ENCODE results near the gene OTUD3.

OTUD3 gene

GRCh38 chr1:19884312-19884711, 2.1 kb downstream of the OTUD3 start:
- H3K27me3 ChIP-seq (replicated peaks; ENCODE audit: control insufficient read depth, insufficient read depth, low read length): no peaks in the 10 kb centered on the region
- TF ChIP-seq CTCF (IDR thresholded peaks at IDR 0.05; ENCODE audit: insufficient read depth, low read length, poor library complexity, severe bottlenecking): no peak
- no peak overlapping the region for H3K4me3 ChIP-seq (replicated peaks; ENCODE audit: low read depth, low read length)
- H3K36me3 ChIP-seq (ENCODE audit: control insufficient read depth, insufficient read depth, low read length): no peaks in the 10 kb centered on the region
- no peak for DNase-seq (ENCODE audit: extremely low read depth, insufficient read length)

- DNase-seq (ENCODE audit: extremely low read depth, insufficient read length): no peak
- 0 out of 2 replicates have a peak, but pooled peaks cover 1% of the 10 kb centered on the region for H3K36me3 ChIP-seq (ENCODE audit: control insufficient read depth, insufficient read depth, low read length)
- no peaks in the 10 kb centered on the region for H3K27me3 ChIP-seq (replicated peaks; ENCODE audit: control insufficient read depth, insufficient read depth, low read length)
- no peak overlapping the region for H3K4me3 ChIP-seq (replicated peaks; ENCODE audit: low read depth, low read length)
- TF ChIP-seq CTCF (IDR thresholded peaks at IDR 0.05; ENCODE audit: insufficient read depth, low read length, poor library complexity, severe bottlenecking): no peak
Measured at GRCh38 chr1:19885821-19886220, 3.6 kb downstream of the OTUD3 start.

GRCh38 chr1:19888112-19888511, 5.9 kb downstream of the OTUD3 start:
- no peak for DNase-seq (ENCODE audit: extremely low read depth, insufficient read length)
- no peaks in the 10 kb centered on the region for H3K27me3 ChIP-seq (replicated peaks; ENCODE audit: control insufficient read depth, insufficient read depth, low read length)
- H3K4me3 ChIP-seq (replicated peaks; ENCODE audit: low read depth, low read length): no peak overlapping the region
- TF ChIP-seq CTCF (IDR thresholded peaks at IDR 0.05; ENCODE audit: insufficient read depth, low read length, poor library complexity, severe bottlenecking): no peak
- peaks cover 4% of the 10 kb centered on the region; the same call in 1 of the 2 replicates for H3K36me3 ChIP-seq (ENCODE audit: control insufficient read depth, insufficient read depth, low read length)

GRCh38 chr1:19889656-19890055, 7.5 kb downstream of the OTUD3 start:
- Histone ChIP-seq H3K36me3 (ENCODE audit: control insufficient read depth, insufficient read depth, low read length) (peaks cover 4% of the 10 kb centered on the region; the same call in 1 of the 2 replicates), H3K4me3 (replicated peaks; ENCODE audit: low read depth, low read length) (no peak overlapping the region), H3K27me3 (replicated peaks; ENCODE audit: control insufficient read depth, insufficient read depth, low read length) (no peaks in the 10 kb centered on the region)
- no peak for TF ChIP-seq CTCF (IDR thresholded peaks at IDR 0.05; ENCODE audit: insufficient read depth, low read length, poor library complexity, severe bottlenecking)
- DNase-seq (ENCODE audit: extremely low read depth, insufficient read length): no peak

- H3K36me3 ChIP-seq (ENCODE audit: control insufficient read depth, insufficient read depth, low read length): peaks cover 5% of the 10 kb centered on the region
- no peak for DNase-seq (ENCODE audit: extremely low read depth, insufficient read length)
Measured at GRCh38 chr1:19892129-19892528, 9.9 kb downstream of the OTUD3 start.

More at GRCh38 chr1:19892129-19892528, 9.9 kb downstream of the OTUD3 start:
- no peaks in the 10 kb centered on the region for H3K27me3 ChIP-seq (replicated peaks; ENCODE audit: control insufficient read depth, insufficient read depth, low read length)
- H3K4me3 ChIP-seq (replicated peaks; ENCODE audit: low read depth, low read length): no peak overlapping the region
- no peak for TF ChIP-seq CTCF (IDR thresholded peaks at IDR 0.05; ENCODE audit: insufficient read depth, low read length, poor library complexity, severe bottlenecking)

Data from GM06990 (cell line).